H54 (cell line): ENCODE results near the gene ARMCX5.

Experiments
- DNase-seq: peaks from one replicate; pipeline ENCODE4 v3.0.0; 2011; ENCODE audit warnings: low spot score, mixed read lengths; ENCODE audit not compliant: insufficient read length
- FAIRE-seq: peaks from 3 replicates; lab custom pipeline; 2011; peaks lifted over from hg19 to GRCh38; lab: Jason Lieb, UNC
- POLR2A ChIP-seq: IDR thresholded peaks from 2 replicates; pipeline ENCODE4 v1.6.1; 2011; ENCODE audit warnings: low read depth, mild to moderate bottlenecking, low read length

Gene ARMCX5

GRCh38 chrX:102599084-102599950, at the start of gene ARMCX5:
Gene ARMCX5 (plus strand): TSS chrX:102599515. CDS start chrX:102602142, 2,627 bp downstream.
- peak; percentile 71 for TF ChIP-seq POLR2A
- DNase-seq (peak; percentile 35), FAIRE-seq (peak; percentile 53)

GRCh38 chrX:102558607-102559006, 40.7 kb upstream of the ARMCX5 start:
- FAIRE-seq, result no peak

GRCh38 chrX:102560423-102561068, 38.8 kb upstream of the ARMCX5 start:
- DNase-seq (no peak), FAIRE-seq (no peak)
- TF ChIP-seq POLR2A, result no peak

More at GRCh38 chrX:102558607-102559006, 40.7 kb upstream of the ARMCX5 start:
- no peak for TF ChIP-seq POLR2A
- no peak for DNase-seq

- no peak for TF ChIP-seq POLR2A
- FAIRE-seq (no peak), DNase-seq (no peak)
Observed at GRCh38 chrX:102580891-102581290, 18.4 kb upstream of the ARMCX5 start.

GRCh38 chrX:102593367-102593766, 5.9 kb upstream of the ARMCX5 start:
- no peak for DNase-seq
- FAIRE-seq, result no peak
- TF ChIP-seq POLR2A, result no peak

GRCh38 chrX:102599951-102600579, 750 bp downstream of the ARMCX5 start:
- FAIRE-seq, result no peak
- no peak for DNase-seq
- no peak for TF ChIP-seq POLR2A

- FAIRE-seq, result no peak
- DNase-seq, result no peak
- no peak for TF ChIP-seq POLR2A
Observed at GRCh38 chrX:102604327-102604726, 5.0 kb downstream of the ARMCX5 start.

GRCh38 chrX:102606115-102606514, 6.8 kb downstream of the ARMCX5 start:
- no peak for TF ChIP-seq POLR2A
- FAIRE-seq, result no peak
- no peak for DNase-seq

- FAIRE-seq (no peak), DNase-seq (no peak)
- TF ChIP-seq POLR2A, result no peak
Observed at GRCh38 chrX:102610905-102611304, 11.6 kb downstream of the ARMCX5 start.

- no peak for DNase-seq
- TF ChIP-seq POLR2A, result no peak
- FAIRE-seq, result no peak
Observed at GRCh38 chrX:102624105-102624504, 24.8 kb downstream of the ARMCX5 start.

GRCh38 chrX:102627640-102628039, 28.3 kb downstream of the ARMCX5 start:
- FAIRE-seq, result no peak

GRCh38 chrX:102637561-102637960, 38.2 kb downstream of the ARMCX5 start:
- no peak for FAIRE-seq
- DNase-seq, result no peak

More at GRCh38 chrX:102627640-102628039, 28.3 kb downstream of the ARMCX5 start:
- TF ChIP-seq POLR2A, result no peak
- DNase-seq, result no peak

GRCh38 chrX:102650903-102651241, 51.6 kb downstream of the ARMCX5 start:
- DNase-seq, result no peak
- TF ChIP-seq POLR2A, result no peak
- no peak for FAIRE-seq

More at GRCh38 chrX:102637561-102637960, 38.2 kb downstream of the ARMCX5 start:
- TF ChIP-seq POLR2A, result no peak

GRCh38 chrX:102651242-102652011, 52.1 kb downstream of the ARMCX5 start, which contains the start of gene GPRASP1:
Gene GPRASP1 (plus strand): TSS chrX:102651483. CDS start chrX:102653914, 2,431 bp downstream.
- no peak for DNase-seq
- FAIRE-seq, result no peak
- TF ChIP-seq POLR2A, result no peak
